Measurements from ENCODE around the gene HSPA1L. TPM values are rescaled to one million over a fixed set of nuclear protein-coding genes. Genes with fewer than 3 reads are reported as not detected.
"Not testable (repeated sequence)": the region's sequence is repeated elsewhere in the genome, so short reads cannot be mapped to it uniquely, and the experiment has no call there.

The HSPA1L gene
- total and polyA plus RNA-seq, 2 donors from 2014 or later, result 1.7 to 2.3 TPM

GRCh38 chr6:31860349-31860748 is 45.3 kb upstream of the HSPA1L start:
- H3K36me3 ChIP-seq (ENCODE audit: control insufficient read depth in 2 of 3, insufficient read depth in 3 of 3, low read length in 3 of 3), result peaks cover 0 to 15% (median 13%) of the 10 kb centered on the region in 3 donors
- H3K9ac ChIP-seq (ENCODE audit: low read length in 3 of 3), result no peak overlapping the region
- no peak for TF ChIP-seq CTCF (IDR thresholded peaks at IDR 0.05; ENCODE audit: borderline replicate concordance, extremely low read depth, insufficient read depth)
- no peaks in the 10 kb centered on the region for H3K27me3 ChIP-seq (ENCODE audit: control insufficient read depth, insufficient read depth, low read length)
- no peak overlapping the region for H3K27ac ChIP-seq (ENCODE audit: low read depth in 2 of 2, low read length in 2 of 2)
- no peak for FAIRE-seq
- H3K4me3 ChIP-seq (ENCODE audit: low read length in 3 of 3), result no peak overlapping the region
- intact Hi-C loops (cut with DNase I), result no loop called here
- no peaks in the 10 kb centered on the region for H3K9me3 ChIP-seq (ENCODE audit: control insufficient read depth in 2 of 3, insufficient read depth in 1 of 3, low read length in 3 of 3)
- DNase-seq, result no peak
- H3K4me1 ChIP-seq (ENCODE audit: control insufficient read depth in 2 of 3, insufficient read depth in 2 of 3, low read depth in 1 of 3, low read length in 3 of 3), result peaks cover 0 to 11% (median 7%) of the 10 kb centered on the region in 3 donors

GRCh38 chr6:31859923-31860322 is 44.8 kb upstream of the HSPA1L start:
- peaks cover 0 to 15% (median 13%) of the 10 kb centered on the region in 3 donors for H3K36me3 ChIP-seq (ENCODE audit: control insufficient read depth in 2 of 3, insufficient read depth in 3 of 3, low read length in 3 of 3)

GRCh38 chr6:31858707-31859106 is 43.6 kb upstream of the HSPA1L start:
- FAIRE-seq (no peak), DNase-seq (no peak)
- Histone ChIP-seq H3K27ac (ENCODE audit: low read depth in 2 of 2, low read length in 2 of 2) (no peak overlapping the region), H3K27me3 (ENCODE audit: control insufficient read depth, insufficient read depth, low read length) (no peaks in the 10 kb centered on the region), H3K4me1 (ENCODE audit: control insufficient read depth in 2 of 3, insufficient read depth in 2 of 3, low read depth in 1 of 3, low read length in 3 of 3) (peaks cover 0 to 6% (median 0%) of the 10 kb centered on the region in 3 donors), H3K9ac (ENCODE audit: low read length in 3 of 3) (no peak overlapping the region), H3K36me3 (ENCODE audit: control insufficient read depth in 2 of 3, insufficient read depth in 3 of 3, low read length in 3 of 3) (peaks cover 0 to 15% (median 13%) of the 10 kb centered on the region in 3 donors), H3K9me3 (ENCODE audit: control insufficient read depth in 2 of 3, insufficient read depth in 1 of 3, low read length in 3 of 3) (no peaks in the 10 kb centered on the region), H3K4me3 (ENCODE audit: low read length in 3 of 3) (no peak overlapping the region)
- TF ChIP-seq CTCF (IDR thresholded peaks at IDR 0.05; ENCODE audit: borderline replicate concordance, extremely low read depth, insufficient read depth), result no peak
- intact Hi-C loops (cut with DNase I), result no loop called here

More at GRCh38 chr6:31859923-31860322, 44.8 kb upstream of the HSPA1L start:
- Histone ChIP-seq H3K9me3 (ENCODE audit: control insufficient read depth in 2 of 3, insufficient read depth in 1 of 3, low read length in 3 of 3) (no peaks in the 10 kb centered on the region), H3K27me3 (ENCODE audit: control insufficient read depth, insufficient read depth, low read length) (no peaks in the 10 kb centered on the region), H3K27ac (ENCODE audit: low read depth in 2 of 2, low read length in 2 of 2) (no peak overlapping the region), H3K4me1 (ENCODE audit: control insufficient read depth in 2 of 3, insufficient read depth in 2 of 3, low read depth in 1 of 3, low read length in 3 of 3) (peaks cover 0 to 8% (median 7%) of the 10 kb centered on the region in 3 donors), H3K9ac (ENCODE audit: low read length in 3 of 3) (no peak overlapping the region), H3K4me3 (ENCODE audit: low read length in 3 of 3) (no peak overlapping the region)
- no peak for DNase-seq
- intact Hi-C loops (cut with DNase I), result no loop called here
- TF ChIP-seq CTCF (IDR thresholded peaks at IDR 0.05; ENCODE audit: borderline replicate concordance, extremely low read depth, insufficient read depth), result no peak
- FAIRE-seq, result no peak

- DNase-seq; H3K27ac ChIP-seq (ENCODE audit: low read depth in 2 of 2, low read length in 2 of 2); FAIRE-seq: not testable (repeated sequence)
Observed at GRCh38 chr6:31857774-31858173, 42.7 kb upstream of the HSPA1L start.

GRCh38 chr6:31851980-31852718 is 37.1 kb upstream of the HSPA1L start:
- H3K4me1 ChIP-seq (ENCODE audit: control insufficient read depth in 2 of 3, insufficient read depth in 2 of 3, low read depth in 1 of 3, low read length in 3 of 3); H3K4me3 ChIP-seq (ENCODE audit: low read length in 3 of 3); intact Hi-C loops (cut with DNase I); H3K9ac ChIP-seq (ENCODE audit: low read length in 3 of 3); FAIRE-seq; H3K36me3 ChIP-seq (ENCODE audit: control insufficient read depth in 2 of 3, insufficient read depth in 3 of 3, low read length in 3 of 3); H3K27me3 ChIP-seq (ENCODE audit: control insufficient read depth, insufficient read depth, low read length); H3K9me3 ChIP-seq (ENCODE audit: control insufficient read depth in 2 of 3, insufficient read depth in 1 of 3, low read length in 3 of 3); DNase-seq; H3K27ac ChIP-seq (ENCODE audit: low read depth in 2 of 2, low read length in 2 of 2): not testable (repeated sequence)

More at GRCh38 chr6:31857774-31858173, 42.7 kb upstream of the HSPA1L start:
- H3K9ac ChIP-seq (ENCODE audit: low read length in 3 of 3); H3K9me3 ChIP-seq (ENCODE audit: control insufficient read depth in 2 of 3, insufficient read depth in 1 of 3, low read length in 3 of 3); H3K27me3 ChIP-seq (ENCODE audit: control insufficient read depth, insufficient read depth, low read length); H3K4me3 ChIP-seq (ENCODE audit: low read length in 3 of 3); intact Hi-C loops (cut with DNase I); H3K4me1 ChIP-seq (ENCODE audit: control insufficient read depth in 2 of 3, insufficient read depth in 2 of 3, low read depth in 1 of 3, low read length in 3 of 3): not testable (repeated sequence)
- peaks cover 0 to 15% (median 13%) of the 10 kb centered on the region in 3 donors for H3K36me3 ChIP-seq (ENCODE audit: control insufficient read depth in 2 of 3, insufficient read depth in 3 of 3, low read length in 3 of 3)

Data from kidney (tissue), 14 donors.